Endothelial cell of umbilical vein (primary cell): ENCODE results near the gene NKG7. TPM values are rescaled to one million over a fixed set of nuclear protein-coding genes. Genes with fewer than 3 reads are reported as not detected.

Source experiments
- BruUV-seq: library from RNA; stranded (reverse); fragments of 400-500 nt; replicated peaks from 2 replicates; lab custom pipeline; 2021; lab: Mats Ljungman, UMichigan
- CTCF ChIA-PET: fragments of 300-600, 350-600 bp; sonication (Branson Sonifier 250); formaldehyde crosslinking; loops from one replicate; lab custom pipeline; 2021; ENCODE audit warnings: antibody characterized with exemption, inconsistent platforms; lab: Charles Lee
- POLR2A ChIA-PET: fragments of 300-600, 350-600 bp; sonication (Branson Sonifier 250); formaldehyde crosslinking; loops from one replicate; lab custom pipeline; 2021; ENCODE audit warnings: antibody characterized with exemption, inconsistent platforms; lab: Charles Lee
- DNase-seq: peaks from one replicate; pipeline ENCODE4 v3.0.0-alpha.2; 2011; ENCODE audit warnings: low read depth, low spot score
- FAIRE-seq: peaks from 2 replicates; lab custom pipeline; 2011; peaks lifted over from hg19 to GRCh38; lab: Jason Lieb, UNC
- H2AFZ ChIP-seq: 2 replicates; pipeline ENCODE4 v1.6.0; 2012; ENCODE audit warnings: low read depth, low read length, control low read depth, inconsistent platforms
- H3K27ac ChIP-seq: 2 replicates; pipeline ENCODE4 v1.5.1; 2011; ENCODE audit warnings: low read depth, mild to moderate bottlenecking, control low read depth, low read length, moderate library complexity; ENCODE audit not compliant: insufficient read depth
- H3K27me3 ChIP-seq, 2 experiments: 2 replicates each; pipeline versions ENCODE4 v1.6.0 to v1.6.1; 2011; ENCODE audit warnings: low read length in 2 of 2, mixed read lengths in 1 of 2; ENCODE audit not compliant: control insufficient read depth in 2 of 2, insufficient read depth in 2 of 2
- H3K36me3 ChIP-seq, 2 experiments: 2 replicates in 1 of 2; 3 replicates in 1 of 2; pipeline ENCODE4 v1.5.1; 2011; ENCODE audit warnings: low read length in 2 of 2, mild to moderate bottlenecking in 1 of 2, moderate library complexity in 1 of 2; ENCODE audit not compliant: control insufficient read depth in 2 of 2, insufficient read depth in 2 of 2; ENCODE audit errors: extremely low read depth in 1 of 2
- H3K4me1 ChIP-seq: 3 replicates; pipeline ENCODE4 v1.5.1; 2011; ENCODE audit warnings: mild to moderate bottlenecking, low read length; ENCODE audit not compliant: control insufficient read depth, insufficient read depth; ENCODE audit errors: extremely low read depth
- H3K4me2 ChIP-seq: 2 replicates; pipeline ENCODE4 v1.6.1; 2011; ENCODE audit warnings: low read length, control low read depth, mixed read lengths; ENCODE audit not compliant: insufficient read depth
- H3K4me3 ChIP-seq, 3 experiments: fragments of 200-600 bp in 1 of 3; sonication (generic), shearing (Covaris generic) in 1 of 3; replicated peaks in 1 of 3; 2 replicates each; pipeline ENCODE4 v1.5.1; 2011 to 2016; ENCODE audit warnings: control low read depth in 3 of 3, low read length in 3 of 3, mild to moderate bottlenecking in 2 of 3, inconsistent platforms in 1 of 3, low read depth in 1 of 3, moderate library complexity in 1 of 3; ENCODE audit not compliant: insufficient read depth in 1 of 3
- H3K79me2 ChIP-seq: 2 replicates; pipeline ENCODE4 v1.6.0; 2012; ENCODE audit warnings: low read length, inconsistent platforms; ENCODE audit not compliant: control insufficient read depth, insufficient read depth
- H3K9ac ChIP-seq: replicated peaks from 2 replicates; pipeline ENCODE3; 2011; ENCODE audit warnings: low read length, control low read depth; ENCODE audit not compliant: insufficient read depth; ENCODE audit errors: extremely low read depth
- H3K9me1 ChIP-seq: replicated peaks from 3 replicates; pipeline ENCODE4 v1.6.0; 2011; ENCODE audit warnings: mild to moderate bottlenecking, low read length; ENCODE audit not compliant: control insufficient read depth, insufficient read depth; ENCODE audit errors: extremely low read depth
- H3K9me3 ChIP-seq: replicated peaks from 2 replicates; pipeline ENCODE4 v1.5.1; 2012; ENCODE audit warnings: low read length, inconsistent platforms; ENCODE audit not compliant: control insufficient read depth, insufficient read depth
- H4K20me1 ChIP-seq: replicated peaks from 2 replicates; pipeline ENCODE3; 2011; ENCODE audit warnings: mild to moderate bottlenecking, low read length; ENCODE audit not compliant: control insufficient read depth, insufficient read depth; ENCODE audit errors: extremely low read depth
- CTCF ChIP-seq, 2 donors: IDR thresholded peaks; 1 replicate in 1 of 2; 2 replicates in 1 of 2; pipeline ENCODE4 v1.5.1; 2011; ENCODE audit warnings: low read length in 2 of 2, mild to moderate bottlenecking in 2 of 2, moderate library complexity in 2 of 2, control low read depth in 1 of 2, inconsistent platforms in 1 of 2, low read depth in 1 of 2; ENCODE audit not compliant: insufficient read depth in 1 of 2; ENCODE audit errors: extremely low read depth in 1 of 2
- EZH2 ChIP-seq: IDR thresholded peaks from 2 replicates; pipeline ENCODE4 v1.6.1; 2012; ENCODE audit warnings: borderline replicate concordance, low read depth, mild to moderate bottlenecking, moderate library complexity, low read length, inconsistent platforms; ENCODE audit not compliant: severe bottlenecking
- FOS ChIP-seq: IDR thresholded peaks from 2 replicates; pipeline ENCODE4 v1.6.1; 2011; ENCODE audit warnings: mild to moderate bottlenecking, low read length, moderate library complexity, borderline replicate concordance; ENCODE audit not compliant: insufficient read depth
- GATA2 ChIP-seq: IDR thresholded peaks from 2 replicates; pipeline ENCODE4 v1.7.0; 2011; ENCODE audit warnings: low read depth, mild to moderate bottlenecking, moderate library complexity, mixed read lengths, low read length; ENCODE audit not compliant: insufficient read length, insufficient read depth
- JUN ChIP-seq: IDR thresholded peaks from 2 replicates; pipeline ENCODE4 v1.6.1; 2011; ENCODE audit warnings: borderline replicate concordance, low read depth; ENCODE audit not compliant: insufficient read length, insufficient read depth
- MAX ChIP-seq: IDR thresholded peaks from 2 replicates; pipeline ENCODE4 v1.6.1; 2011; ENCODE audit not compliant: insufficient read depth, insufficient read length
- MYC ChIP-seq: IDR thresholded peaks from one replicate; pipeline ENCODE4 v1.6.1; 2011; ENCODE audit warnings: mild to moderate bottlenecking, low read depth, low read length
- POLR2A ChIP-seq: IDR thresholded peaks from 2 replicates; pipeline ENCODE4 v1.6.1; 2012; ENCODE audit warnings: low read depth, mild to moderate bottlenecking, control low read depth, low read length
- POLR2AphosphoS5 ChIP-seq: IDR thresholded peaks from 2 replicates; pipeline ENCODE4 v1.6.1; 2012; ENCODE audit warnings: low read depth, mild to moderate bottlenecking, control low read depth, low read length, moderate library complexity; ENCODE audit not compliant: insufficient read depth
- dilution Hi-C: fragments of 300-500 bp; cut with MboI; formaldehyde crosslinking; loops from one replicate; pipeline ENCODE4 v1.15.0; 2019; ENCODE audit warnings: low sequenced_read_pairs; ENCODE audit not compliant: extremely low pct_ligation_motif_present
- intact Hi-C: fragments of 100-400 bp; cut with micrococcal nuclease; formaldehyde crosslinking; loops from one replicate; pipeline ENCODE4 v1.10.0; 2022
- polyA plus RNA-seq, 4 experiments: library from polyadenylated mRNA; depleted of rRNA in 3 of 4; stranded (reverse) in 3 of 4; unstranded in 1 of 4; fragments of >200 nt; gene quantifications; 2 replicates each; pipeline versions ENCODE4 v1.2.1 to v1.2.3, GENCODE V29; 2011 to 2012; ENCODE audit warnings: missing spikeins in 1 of 4
- total RNA-seq: library from RNA; stranded (reverse); gene quantifications from 2 replicates; pipeline ENCODE4 v1.2.3, GENCODE V29; 2021

Gene NKG7
- total and polyA plus RNA-seq, 2 donors (not counting 3 experiments of a cell fraction or from before 2014, with no cell fraction given), result not detected

- Histone ChIP-seq H4K20me1 (no peaks in the 10 kb centered on the region), H3K4me1 (no peaks in the 10 kb centered on the region), H3K79me2 (no peaks in the 10 kb centered on the region), H3K4me3 (no peak overlapping the region), H3K27ac (no peak overlapping the region), H3K4me2 (no peak overlapping the region), H2AFZ (no peak overlapping the region), H3K9ac (no peak overlapping the region), H3K36me3 (no peaks in the 10 kb centered on the region), H3K9me3 (no peaks in the 10 kb centered on the region), H3K27me3 (no peaks in the 10 kb centered on the region), H3K9me1 (no peaks in the 10 kb centered on the region)
- intact Hi-C loops, result no loop called here
- CTCF ChIA-PET, result no interaction called here
- TF ChIP-seq POLR2A, result no peak
- TF ChIP-seq FOS, result no peak
- TF ChIP-seq CTCF (IDR thresholded peaks at IDR 0.05; ENCODE audit: extremely low read depth in 1 of 2, insufficient read depth in 1 of 2, low read depth in 1 of 2, low read length in 2 of 2), result no peak
- TF ChIP-seq EZH2, result no peak
- TF ChIP-seq MYC, result no peak
- TF ChIP-seq GATA2, result no peak
- TF ChIP-seq MAX, result no peak
- no peak for TF ChIP-seq JUN
- no peak for TF ChIP-seq POLR2AphosphoS5
- no TSS peak for BruUV-seq
- POLR2A ChIA-PET, result no interaction called here
- FAIRE-seq, result no peak
- dilution Hi-C loops, result no loop called here
- DNase-seq, result no peak
These were observed 5.0 kb upstream of the NKG7 start for GRCh38 chr19:51377422-51377821.
